ENCODE results near the gene UCN2.

The UCN2 gene

GRCh38 chr3:48544141-48544540 is 19.4 kb downstream of the UCN2 start:
- ChIA-PET POLR2A (ENCODE audit: low non-redundant PET) (no interaction called here), CTCF (interaction anchor here (0.8 kb wide), 1 partner anchor 198 kb away, joined by 4 read pairs; no protein-coding TSS in a partner anchor)
- DNase-seq (ENCODE audit: low spot score) = no peak
- no peak overlapping the region for H3K27ac ChIP-seq
- TF ChIP-seq CTCF (conservative IDR thresholded peaks at IDR 0.05; ENCODE audit: low read depth) = no peak

GRCh38 chr3:48543271-48543866 is 20.2 kb downstream of the UCN2 start:
- CTCF ChIA-PET = interaction anchor here (0.8 kb wide), 1 partner anchor 199 kb away, joined by 4 read pairs; no protein-coding TSS in a partner anchor
- POLR2A ChIA-PET (ENCODE audit: low non-redundant PET) = no interaction called here
- peak overlapping the region; percentile 57 for H3K27ac ChIP-seq
- no peak for DNase-seq (ENCODE audit: low spot score)
- no peak for TF ChIP-seq CTCF (conservative IDR thresholded peaks at IDR 0.05; ENCODE audit: low read depth)

- no peak overlapping the region for H3K27ac ChIP-seq
- POLR2A ChIA-PET (ENCODE audit: low non-redundant PET) = no interaction called here
- TF ChIP-seq CTCF (conservative IDR thresholded peaks at IDR 0.05; ENCODE audit: low read depth) = no peak
- no peak for DNase-seq (ENCODE audit: low spot score)
- CTCF ChIA-PET = no interaction called here
Observed at GRCh38 chr3:48538451-48538850, 25.1 kb downstream of the UCN2 start.

- CTCF ChIA-PET = no interaction called here
- DNase-seq (ENCODE audit: low spot score) = no peak
- TF ChIP-seq CTCF (conservative IDR thresholded peaks at IDR 0.05; ENCODE audit: low read depth) = no peak
- H3K27ac ChIP-seq = no peak overlapping the region
- POLR2A ChIA-PET (ENCODE audit: low non-redundant PET) = interaction anchor here (0.6 kb wide), 1 partner anchor 14 kb away, joined by 7 read pairs; no protein-coding TSS in a partner anchor
Observed at GRCh38 chr3:48536785-48537184, 26.8 kb downstream of the UCN2 start.

GRCh38 chr3:48536116-48536515 is 27.5 kb downstream of the UCN2 start:
- H3K27ac ChIP-seq = peak overlapping the region; percentile 61
- TF ChIP-seq CTCF (conservative IDR thresholded peaks at IDR 0.05; ENCODE audit: low read depth) = no peak
- no peak for DNase-seq (ENCODE audit: low spot score)
- ChIA-PET CTCF (no interaction called here), POLR2A (ENCODE audit: low non-redundant PET) (no interaction called here)

- TF ChIP-seq CTCF (conservative IDR thresholded peaks at IDR 0.05; ENCODE audit: low read depth) = no peak
- peak overlapping the region; percentile 61 for H3K27ac ChIP-seq
- peak; percentile 67 for DNase-seq (ENCODE audit: low spot score)
- ChIA-PET CTCF (no interaction called here), POLR2A (ENCODE audit: low non-redundant PET) (no interaction called here)
Observed at GRCh38 chr3:48535578-48535977, 28.0 kb downstream of the UCN2 start.

Data from RWPE1 (cell line).